Activated CD4-positive, alpha-beta T cell treated with anti-CD3 and anti-CD28 coated beads, Interleukin-2, amount 50 U/mL, for 1 hour (primary cell): ENCODE measurements around the gene ERRFI1.
A peak's percentile ranks its signal among the peaks of the same experiment; 100 is the strongest.
"Not testable (repeated sequence)": the region's sequence is repeated elsewhere in the genome, so short reads cannot be mapped to it uniquely, and the experiment has no call there.

Experiments
- DNase-seq: peaks from one replicate; pipeline ENCODE4 v3.0.0-alpha.2; 2020

Gene ERRFI1

DNA sequence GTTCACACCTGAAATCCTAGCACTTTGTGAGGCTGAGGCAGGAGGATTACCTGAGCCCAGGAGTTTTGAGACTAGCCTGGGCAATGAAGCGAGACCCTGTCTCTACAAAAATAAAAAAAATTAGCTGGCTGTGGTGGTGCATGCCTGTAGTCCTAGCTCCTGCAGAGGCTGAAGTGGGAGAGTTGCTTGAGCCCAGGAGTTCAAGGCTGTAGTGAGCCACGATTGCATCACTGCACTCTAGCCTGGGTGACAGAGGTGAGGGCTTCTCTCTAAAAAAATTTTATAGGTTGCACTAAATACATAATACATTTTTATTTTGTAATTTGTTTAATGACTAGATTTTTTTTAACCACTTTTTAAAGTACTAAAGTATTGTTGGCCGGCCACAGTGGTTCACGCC is 58.5 kb downstream of the ERRFI1 start:
- DNase-seq, result no peak

DNA sequence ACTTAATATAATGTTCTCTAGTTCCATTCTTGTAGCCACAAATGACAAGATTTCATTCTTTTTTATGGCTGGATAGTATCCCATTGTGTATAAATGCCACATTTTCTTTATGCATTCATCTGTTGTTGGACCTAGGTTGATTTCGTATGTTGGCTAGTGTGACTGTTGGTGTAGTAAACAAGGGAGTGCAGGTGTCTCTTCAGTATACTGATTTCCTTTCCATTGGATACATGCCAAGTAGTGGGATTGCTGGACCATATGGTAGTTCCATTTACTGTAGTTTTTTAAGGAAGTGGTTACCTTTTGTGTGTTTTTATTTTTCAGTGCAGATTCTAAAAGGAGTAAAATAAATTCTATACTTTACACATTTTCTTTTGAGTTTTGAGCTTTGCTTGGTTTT is 58.9 kb downstream of the ERRFI1 start:
- no peak for DNase-seq

DNA sequence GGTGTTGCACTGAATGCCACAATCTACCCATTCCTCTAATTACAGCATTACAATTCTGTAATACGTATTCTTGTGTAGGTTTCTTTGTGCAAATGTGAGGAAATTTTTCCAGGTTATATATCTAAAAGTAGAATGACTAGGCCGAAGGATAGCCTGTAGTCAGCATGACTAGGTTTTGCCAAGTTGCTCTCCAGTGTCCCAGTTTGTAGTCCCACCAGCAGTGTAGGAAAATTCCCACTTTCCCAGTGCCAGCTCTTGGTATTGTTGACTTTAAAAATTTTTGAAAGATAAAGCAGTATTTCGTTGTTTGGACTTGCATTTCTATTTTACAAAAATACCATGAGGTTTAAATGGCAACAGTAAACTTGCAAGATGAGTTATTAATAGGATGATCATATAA is 61.6 kb downstream of the ERRFI1 start:
- no peak for DNase-seq

DNA sequence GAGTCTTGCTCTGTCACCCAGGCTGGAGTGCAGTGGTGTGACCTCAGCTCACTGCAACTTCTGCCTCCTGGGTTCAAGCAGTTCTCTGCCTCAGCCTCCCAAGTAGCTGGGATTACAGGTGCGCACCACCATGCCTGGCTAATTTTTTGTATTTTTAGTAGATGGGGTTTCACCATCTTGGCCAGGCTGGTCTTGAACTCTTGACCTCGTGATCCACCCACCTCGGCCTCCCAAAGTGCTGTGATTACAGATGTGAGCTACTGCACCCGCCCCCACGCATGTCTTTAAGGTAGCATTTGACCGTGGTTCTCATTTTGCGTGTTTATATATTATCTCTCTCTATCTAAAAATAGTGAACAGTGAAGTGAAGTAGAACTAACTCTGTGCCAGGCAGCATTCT is 62.3 kb downstream of the ERRFI1 start:
- not testable (repeated sequence) for DNase-seq

DNA sequence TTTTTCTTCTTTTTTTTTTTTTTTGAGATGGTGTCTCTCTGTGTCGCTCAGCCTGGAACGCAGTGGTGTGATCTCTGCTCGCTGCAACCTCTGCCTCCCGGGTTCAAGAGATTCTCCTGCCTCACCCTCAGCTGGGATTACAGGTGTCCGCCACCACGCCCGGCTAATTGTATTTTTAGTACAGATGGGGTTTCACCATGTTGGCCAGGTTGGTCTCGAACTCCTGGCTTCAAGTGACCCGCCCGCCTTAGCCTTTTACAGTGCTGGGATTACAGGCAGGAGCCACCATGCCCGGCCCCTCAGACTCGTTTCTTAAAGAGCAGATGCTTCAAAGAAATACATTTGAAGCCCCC is 62.8 kb downstream of the ERRFI1 start:
- not testable (repeated sequence) for DNase-seq

DNA sequence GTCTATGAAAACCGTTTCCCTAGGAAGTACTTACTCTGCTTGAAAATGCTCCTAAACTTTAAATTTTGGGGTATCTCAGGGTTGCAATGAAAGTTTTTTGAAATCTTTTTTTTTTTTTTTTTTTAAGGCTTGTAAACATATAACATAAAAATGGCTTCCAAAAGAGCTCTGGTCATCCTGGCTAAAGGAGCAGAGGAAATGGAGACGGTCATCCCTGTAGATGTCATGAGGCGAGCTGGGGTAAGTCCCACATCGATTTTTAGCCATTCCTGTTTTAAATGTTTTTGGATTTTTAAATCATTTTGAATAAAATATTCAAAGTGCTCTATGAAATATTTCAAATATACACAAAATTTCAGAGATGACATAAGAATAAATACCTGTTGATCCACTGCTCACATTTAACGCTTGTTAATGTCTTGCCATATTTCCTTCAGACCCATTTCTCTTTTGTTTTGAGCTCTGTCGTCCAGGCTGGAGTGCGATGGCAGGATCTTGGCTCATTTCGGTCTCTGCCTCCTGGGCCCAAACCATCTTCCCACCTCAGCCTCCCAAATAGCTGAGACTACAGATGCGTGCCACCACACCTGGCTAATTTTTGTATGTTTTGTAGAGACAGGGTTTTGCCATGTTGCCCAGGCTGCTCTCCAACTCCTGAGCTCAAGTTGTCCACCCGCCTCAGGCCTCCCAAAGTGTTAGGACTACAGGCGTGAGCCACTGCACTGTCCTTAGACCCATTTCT is 63.3 kb downstream of the ERRFI1 start:
- DNase-seq, result no peak

DNA sequence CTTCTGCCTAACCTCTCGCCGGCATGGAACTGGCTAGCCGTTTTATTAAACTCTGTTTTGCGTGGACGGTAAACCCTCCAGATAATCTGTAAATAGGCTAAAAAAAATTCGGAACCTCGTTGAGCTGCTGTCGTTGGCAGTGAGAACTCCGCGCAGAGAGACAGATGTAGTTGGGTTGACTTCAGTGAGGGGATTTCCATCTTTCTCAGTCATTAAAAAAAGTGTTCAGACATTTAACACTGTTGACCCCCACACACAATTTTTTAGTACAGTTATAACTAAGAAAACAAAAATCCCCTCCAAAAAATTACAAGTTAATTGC is 64.1 kb downstream of the ERRFI1 start:
- DNase-seq, result peak; percentile 29
